HCT116 (cell line): Measurements from ENCODE around the gene PRM1. TPM values are rescaled to one million over a fixed set of nuclear protein-coding genes. Genes with fewer than 3 reads are reported as not detected.

Experiments
- ATAC-seq: fragments of 200-7000 bp; cut with Tn5 transposase; 2 replicates; pipeline ENCODE4 v1.9.1; 2020; ENCODE audit warnings: mild to moderate bottlenecking, moderate library complexity
- BruUV-seq: library from RNA; stranded (reverse); fragments of 400-500 nt; replicated peaks from 2 replicates; lab custom pipeline; 2021; lab: Mats Ljungman, UMichigan
- CTCF ChIA-PET: fragments of 300-600 bp; sonication (Branson Sonifier 250); formaldehyde crosslinking; loops from one replicate; lab custom pipeline; 2021; ENCODE audit warnings: antibody characterized with exemption; lab: Charles Lee
- POLR2A ChIA-PET: fragments of 300-600, 350-600 bp; sonication (Branson Sonifier 250); formaldehyde crosslinking; loops from one replicate; lab custom pipeline; 2021; ENCODE audit warnings: antibody characterized with exemption; lab: Charles Lee
- RAD21 ChIA-PET, 2 experiments: fragments of 300-600 bp; sonication (Branson Sonifier 250); formaldehyde crosslinking; loops; one replicate each; lab custom pipeline; 2023; ENCODE audit warnings: low total read pairs in 2 of 2; ENCODE audit not compliant: uncharacterized antibody in 2 of 2, unreplicated experiment in 2 of 2, low non-redundant PET in 1 of 2; lab: Charles Lee
- DNase-seq: peaks from one replicate; pipeline ENCODE4 v3.0.0-alpha.2; 2010; ENCODE audit warnings: low read depth, low spot score
- H2AFZ ChIP-seq: fragments of 200-600 bp; shearing (Covaris generic), sonication (generic); 2 replicates; pipeline ENCODE4 v1.6.1; 2017; ENCODE audit warnings: low read depth, mixed run types, mixed read lengths, antibody characterized with exemption, low read length; ENCODE audit not compliant: poor library complexity, severe bottlenecking
- H3K27ac ChIP-seq: 2 replicates; pipeline ENCODE4 v1.5.1; 2012; ENCODE audit warnings: low read depth, low read length
- H3K27me3 ChIP-seq: fragments of 200-600 bp; sonication (generic); 2 replicates; pipeline ENCODE4 v1.6.1; 2016; ENCODE audit warnings: mixed run types, low read length, mixed read lengths; ENCODE audit not compliant: insufficient read depth
- H3K36me3 ChIP-seq, 2 experiments: fragments of 200-500 bp in 1 of 2; fragments of 200-600 bp in 1 of 2; sonication (Bioruptor generic) in 1 of 2; sonication (generic) in 1 of 2; 2 replicates each; pipeline versions ENCODE4 v1.5.1 to v1.6.1; 2014 to 2016; ENCODE audit warnings: low read length in 2 of 2, inconsistent platforms in 1 of 2, mixed read lengths in 1 of 2, mixed run types in 1 of 2; ENCODE audit not compliant: insufficient read depth in 2 of 2, control insufficient read depth in 1 of 2
- H3K4me1 ChIP-seq, 2 experiments: fragments of 200-600 bp in 1 of 2; sonication (generic) in 1 of 2; 2 replicates each; pipeline versions ENCODE4 v1.5.1 to v1.6.1; 2012 to 2017; ENCODE audit warnings: low read length in 2 of 2, inconsistent platforms in 1 of 2, mild to moderate bottlenecking in 1 of 2, mixed read lengths in 1 of 2, mixed run types in 1 of 2, moderate library complexity in 1 of 2; ENCODE audit not compliant: insufficient read depth in 2 of 2, control insufficient read depth in 1 of 2
- H3K4me2 ChIP-seq: fragments of 200-600 bp; sonication (generic); 2 replicates; pipeline ENCODE4 v1.6.1; 2017; ENCODE audit warnings: mixed run types, low read length, mixed read lengths
- H3K4me3 ChIP-seq, 2 experiments: fragments of 200-600 bp in 1 of 2; sonication (generic) in 1 of 2; replicated peaks in 1 of 2; 2 replicates each; pipeline ENCODE4 v1.5.1; 2011 to 2016; ENCODE audit warnings: low read length in 2 of 2, control low read depth in 1 of 2, low read depth in 1 of 2, mild to moderate bottlenecking in 1 of 2, mixed read lengths in 1 of 2, mixed run types in 1 of 2
- H3K79me2 ChIP-seq: fragments of 200-600 bp; sonication (generic); 2 replicates; pipeline ENCODE4 v1.6.1; 2017; ENCODE audit warnings: mild to moderate bottlenecking, mixed run types, low read length, moderate library complexity, mixed read lengths; ENCODE audit not compliant: insufficient read depth
- H3K9ac ChIP-seq: fragments of 200-600 bp; sonication (generic); 2 replicates; pipeline ENCODE4 v1.6.1; 2016; ENCODE audit warnings: low read length, mixed read lengths
- H3K9me2 ChIP-seq: fragments of 200-600 bp; sonication (generic), shearing (Covaris generic); 2 replicates; pipeline ENCODE4 v1.6.1; 2017; ENCODE audit warnings: mixed run types, mild to moderate bottlenecking, moderate library complexity; ENCODE audit not compliant: insufficient read depth
- H3K9me3 ChIP-seq, 2 experiments: fragments of 200-500 bp in 1 of 2; fragments of 200-600 bp in 1 of 2; sonication (Bioruptor generic) in 1 of 2; sonication (generic) in 1 of 2; 2 replicates each; pipeline ENCODE4 v1.6.1; 2014 to 2017; ENCODE audit warnings: low read length in 2 of 2, mixed read lengths in 2 of 2, inconsistent platforms in 1 of 2, low read depth in 1 of 2, mild to moderate bottlenecking in 1 of 2, mixed run types in 1 of 2, moderate library complexity in 1 of 2; ENCODE audit not compliant: control insufficient read depth in 1 of 2, insufficient read depth in 1 of 2
- H4K20me1 ChIP-seq: fragments of 200-600 bp; sonication (generic), shearing (Covaris generic); 2 replicates; pipeline ENCODE4 v1.6.1; 2017; ENCODE audit warnings: mixed run types, mild to moderate bottlenecking, moderate library complexity; ENCODE audit not compliant: insufficient read depth
- ATF3 ChIP-seq: IDR thresholded peaks from 2 replicates; pipeline ENCODE4 v1.6.1; 2012
- CBX3 ChIP-seq: IDR thresholded peaks from 2 replicates; pipeline ENCODE4 v1.6.1; 2012; ENCODE audit warnings: low read depth
- ELF1 ChIP-seq: IDR thresholded peaks from 2 replicates; pipeline ENCODE4 v1.6.1; 2012; ENCODE audit warnings: low read depth, borderline replicate concordance
- JUND ChIP-seq: IDR thresholded peaks from 2 replicates; pipeline ENCODE4 v1.6.1; 2012
- MAX ChIP-seq: IDR thresholded peaks from 2 replicates; pipeline ENCODE4 v1.6.1; 2012
- REST ChIP-seq: IDR thresholded peaks from 2 replicates; pipeline ENCODE4 v1.6.1; 2012; ENCODE audit warnings: low read depth
- SIN3A ChIP-seq: IDR thresholded peaks from 2 replicates; pipeline ENCODE4 v1.6.1; 2012; ENCODE audit warnings: low read depth
- ZNF274 ChIP-seq: fragments of 200-500 bp; sonication (Bioruptor generic); IDR thresholded peaks from 2 replicates; pipeline ENCODE4 v1.6.1; 2014; ENCODE audit warnings: mild to moderate bottlenecking, low read depth, low read length, inconsistent platforms
- intact Hi-C: fragments of 100-400 bp; cut with micrococcal nuclease; formaldehyde crosslinking; loops from 2 replicates; pipeline ENCODE4 v1.10.0; 2022
- total RNA-seq: library from RNA; stranded (reverse); gene quantifications from one replicate; pipeline ENCODE4 v1.2.1, GENCODE V29; 2021; ENCODE audit not compliant: unreplicated experiment

The PRM1 gene
- total RNA-seq, 1 experiment from 2014 or later = not detected

- Histone ChIP-seq H3K4me3 (no peak overlapping the region), H3K79me2 (no peaks in the 10 kb centered on the region), H3K27ac (no peak overlapping the region), H4K20me1 (no peaks in the 10 kb centered on the region), H3K9ac (no peak overlapping the region), H3K36me3 (no peaks in the 10 kb centered on the region), H3K9me3 (no peaks in the 10 kb centered on the region), H3K4me2 (no peak overlapping the region), H3K27me3 (no peaks in the 10 kb centered on the region), H3K4me1 (no peaks in the 10 kb centered on the region), H2AFZ (no peak overlapping the region)
- CTCF ChIA-PET = interaction anchor here (1.7 kb wide), 1 partner anchor 55 kb away, joined by 3 read pairs; no protein-coding TSS in a partner anchor
- ATAC-seq (no peak), DNase-seq (no peak)
- RAD21 ChIA-PET = no interaction called here
- intact Hi-C loops = no loop called here
- POLR2A ChIA-PET = interaction anchor here (1.4 kb wide), 1 partner anchor 46 kb away, joined by 4 read pairs; the partner anchor contains the start of gene SOCS1
- TF ChIP-seq SIN3A (no peak), ZNF274 (no peak), MAX (no peak), JUND (no peak), CBX3 (no peak)
- TF ChIP-seq, all 23 proteins: peak for 0
- BruUV-seq = no TSS peak
- H3K9me2 ChIP-seq = no peaks in the 10 kb centered on the region
Measured at GRCh38 chr16:11301645-11302501, 20.7 kb upstream of the PRM1 start.

GRCh38 chr16:11300560-11300892 is 19.4 kb upstream of the PRM1 start:
- BruUV-seq = no TSS peak
- H2AFZ ChIP-seq = no peak overlapping the region
- POLR2A ChIA-PET = interaction anchor here (1.4 kb wide), 1 partner anchor 45 kb away, joined by 4 read pairs; the partner anchor contains the start of gene SOCS1
- H3K9me3 ChIP-seq = no peaks in the 10 kb centered on the region
- CTCF ChIA-PET = interaction anchor here (1.7 kb wide), 1 partner anchor 56 kb away, joined by 3 read pairs; no protein-coding TSS in a partner anchor
- H3K27ac ChIP-seq = no peak overlapping the region
- H3K9ac ChIP-seq = no peak overlapping the region
- no peaks in the 10 kb centered on the region for H3K79me2 ChIP-seq
- H4K20me1 ChIP-seq = no peaks in the 10 kb centered on the region
- DNase-seq = no peak
- H3K4me3 ChIP-seq = no peak overlapping the region
- H3K27me3 ChIP-seq = no peaks in the 10 kb centered on the region
- TF ChIP-seq ZNF274 (no peak), ELF1 (no peak), ATF3 (no peak), REST (no peak)
- TF ChIP-seq, all 23 proteins: peak for 0
- Histone ChIP-seq H3K9me2 (no peaks in the 10 kb centered on the region), H3K4me2 (no peak overlapping the region), H3K36me3 (no peaks in the 10 kb centered on the region), H3K4me1 (no peaks in the 10 kb centered on the region)
- no peak for ATAC-seq
- RAD21 ChIA-PET = no interaction called here
- intact Hi-C loops = no loop called here
